Mucosa of descending colon (tissue), 3 donors: ENCODE data around the gene ITGA6. TPM values are rescaled to one million over a fixed set of nuclear protein-coding genes. Genes with fewer than 3 reads are reported as not detected.
A peak's percentile ranks its signal among the peaks of the same experiment; 100 is the strongest.

Experiments
- ATAC-seq: fragments of 200-7000 bp; cut with Tn5 transposase; one replicate; pipeline ENCODE4 v1.9.1; 2020; ENCODE audit warnings: mild to moderate bottlenecking, moderate library complexity
- DNase-seq, 3 donors: peaks; one replicate each; pipeline ENCODE4 v3.0.0-alpha.2; 2020
- H3K36me3 ChIP-seq: fragments of 200-600 bp; one replicate; pipeline ENCODE4 v1.8.0; 2021; ENCODE audit warnings: low read depth, mild to moderate bottlenecking
- H3K4me1 ChIP-seq: fragments of 200-600 bp; one replicate; pipeline ENCODE4 v1.8.0; 2021; ENCODE audit warnings: low read depth, mild to moderate bottlenecking
- H3K4me3 ChIP-seq: fragments of 200-600 bp; one replicate; pipeline ENCODE4 v1.8.0; 2021; ENCODE audit warnings: mild to moderate bottlenecking
- H3K9me3 ChIP-seq: fragments of 200-600 bp; one replicate; pipeline ENCODE4 v1.8.0; 2021; ENCODE audit warnings: mild to moderate bottlenecking
- CTCF ChIP-seq: fragments of 200-600 bp; IDR thresholded peaks from one replicate; pipeline ENCODE4 v1.8.0; 2022; ENCODE audit warnings: antibody characterized with exemption, mild to moderate bottlenecking
- intact Hi-C, 2 donors: fragments of 100-400 bp; cut with DNase I in 1 of 2; cut with micrococcal nuclease in 1 of 2; formaldehyde crosslinking; loops; one replicate each; pipeline versions ENCODE4 v1.11.0 to v1.11.1; 2022; cut with DNase I, micrococcal nuclease
- total RNA-seq, 3 donors: library from RNA; stranded (reverse); fragmentation: NEBNext Ultra II Directional in 2 of 3; extraction: Animal tissue kit (Norgen Biotek cat#: 25700) in 2 of 3; gene quantifications; one replicate each; pipeline versions ENCODE4 v1.2.1 to v1.2.4, GENCODE V29; 2021 to 2023
- donor health status: DM: no; HTN: no; CAD: no; lungs with moderate emphysema.
- donor health status: DM: no; HTN: no; CAD: no.
- donor health status: DM: no; HTN: yes; CAD: no.

Gene ITGA6
- total RNA-seq, 3 donors from 2014 or later: 116 to 192 (median 178) TPM

- peak overlapping the region; percentile 75 for H3K4me3 ChIP-seq
- peaks cover 33% of the 10 kb centered on the region for H3K4me1 ChIP-seq
- peak; percentile 76 to 85 (median 79) for DNase-seq
- H3K9me3 ChIP-seq: no peaks in the 10 kb centered on the region
- no peaks in the 10 kb centered on the region for H3K36me3 ChIP-seq
- TF ChIP-seq CTCF: no peak
- peak; percentile 72 for ATAC-seq
- intact Hi-C loops: loop anchor here in 1 of 2 donors (5.0 kb wide), 1 partner anchor 34 kb away; no protein-coding TSS in a partner anchor
Observed at GRCh38 chr2:172427990-172428831, 825 bp downstream of the ITGA6 start.

- Histone ChIP-seq H3K4me3 (peak overlapping the region; percentile 75), H3K9me3 (no peaks in the 10 kb centered on the region), H3K36me3 (no peaks in the 10 kb centered on the region), H3K4me1 (peaks cover 39% of the 10 kb centered on the region)
- intact Hi-C loops: loop anchor here in 1 of 2 donors (5.0 kb wide), 1 partner anchor 33 kb away; no protein-coding TSS in a partner anchor
- TF ChIP-seq CTCF: no peak
- no peak for ATAC-seq
- DNase-seq: no peak
Observed at GRCh38 chr2:172428832-172429210, 1.4 kb downstream of the ITGA6 start.

GRCh38 chr2:172429301-172429968 is 2.0 kb downstream of the ITGA6 start:
- H3K9me3 ChIP-seq: no peaks in the 10 kb centered on the region
- H3K36me3 ChIP-seq: no peaks in the 10 kb centered on the region
- H3K4me3 ChIP-seq: peak overlapping the region; percentile 75
- ATAC-seq (no peak), DNase-seq (peak in 1 of 3 donors; percentile 49)
- TF ChIP-seq CTCF: no peak
- intact Hi-C loops: loop anchor here in 1 of 2 donors (5.0 kb wide), 1 partner anchor 33 kb away; no protein-coding TSS in a partner anchor
- H3K4me1 ChIP-seq: peaks cover 45% of the 10 kb centered on the region

- no peak for ATAC-seq
- intact Hi-C loops: no loop called here
- H3K4me1 ChIP-seq: peaks cover 48% of the 10 kb centered on the region
- TF ChIP-seq CTCF: no peak
- no peaks in the 10 kb centered on the region for H3K9me3 ChIP-seq
- H3K4me3 ChIP-seq: no peak overlapping the region
- no peaks in the 10 kb centered on the region for H3K36me3 ChIP-seq
- no peak for DNase-seq
Observed at GRCh38 chr2:172430027-172430426, 2.6 kb downstream of the ITGA6 start.

GRCh38 chr2:172430678-172431077 is 3.3 kb downstream of the ITGA6 start:
- Histone ChIP-seq H3K9me3 (no peaks in the 10 kb centered on the region), H3K4me1 (peaks cover 54% of the 10 kb centered on the region), H3K36me3 (no peaks in the 10 kb centered on the region), H3K4me3 (no peak overlapping the region)
- TF ChIP-seq CTCF: no peak
- intact Hi-C loops: no loop called here
- ATAC-seq: peak; percentile 33
- DNase-seq: no peak
